ENCODE results near the gene LIMS2.

LIMS2 gene

DNA sequence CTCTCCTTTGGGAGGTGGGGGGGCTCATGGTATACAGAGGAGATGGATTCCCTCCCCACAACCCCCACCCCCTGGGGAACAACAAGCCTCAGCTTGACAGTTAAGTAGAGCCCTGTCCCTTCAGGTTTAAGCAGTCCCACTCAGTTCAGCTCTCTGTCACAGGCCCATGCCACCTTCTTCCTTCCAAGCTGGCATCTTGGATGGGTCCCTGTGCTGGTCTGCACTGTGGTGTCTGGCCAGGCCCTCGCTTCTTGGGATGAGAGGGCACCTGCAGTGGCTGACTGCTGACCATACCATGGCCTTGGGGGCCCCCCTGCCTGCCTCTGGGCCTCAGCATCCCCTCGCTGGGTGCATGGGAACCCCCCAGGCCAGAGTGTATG is 49.8 kb downstream of the LIMS2 start:
- no peak overlapping the region for H3K4me3 Mint-ChIP-seq
- H3K9me3 Mint-ChIP-seq, result no peaks in the 10 kb centered on the region
- H3K27me3 Mint-ChIP-seq, result no peaks in the 10 kb centered on the region

DNA sequence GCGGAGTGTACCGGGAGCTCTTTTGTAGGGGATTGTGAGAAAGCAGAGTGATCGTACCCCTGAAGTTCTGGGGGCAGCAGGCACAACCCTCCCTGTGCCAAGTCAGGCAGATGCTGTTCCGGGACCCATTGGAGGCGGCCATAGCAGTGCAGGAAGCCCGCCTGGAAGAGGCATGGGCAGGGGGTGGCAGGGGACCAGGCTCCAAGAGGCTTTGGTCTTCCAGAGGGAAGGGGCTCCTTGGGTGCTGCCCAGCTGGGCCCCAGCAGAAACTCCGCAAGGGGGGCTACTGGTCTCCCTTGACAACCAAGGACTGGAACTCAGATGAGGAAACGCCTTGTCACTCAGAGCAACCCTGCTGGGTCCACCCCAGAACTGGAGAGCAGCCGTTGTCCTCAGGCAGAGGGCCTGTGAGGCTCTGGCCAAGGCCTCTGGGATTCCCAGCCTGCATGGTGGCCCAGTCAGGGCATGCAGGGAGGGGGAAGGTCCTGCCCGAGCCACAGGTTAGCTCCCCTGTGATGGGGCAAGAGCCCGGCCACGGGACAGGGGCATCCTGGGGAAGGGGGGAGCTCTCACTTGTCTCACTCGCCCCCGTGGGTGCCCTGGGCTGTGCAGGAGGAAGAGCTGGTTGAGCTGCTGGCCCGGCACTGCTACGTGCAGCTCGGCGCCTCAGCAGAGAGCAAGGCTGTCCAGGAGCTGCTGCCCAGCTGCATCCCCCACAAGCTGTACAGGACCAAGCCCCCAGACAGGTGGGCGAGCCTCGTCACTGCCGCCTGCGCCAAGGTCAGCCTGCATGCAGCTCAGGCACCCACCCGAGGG is 50.4 kb downstream of the LIMS2 start:
- Mint-ChIP-seq H3K36me3 (ENCODE audit: low read depth) (no peaks in the 10 kb centered on the region), H3K4me1 (ENCODE audit: low read depth) (no peaks in the 10 kb centered on the region), H3K27ac (no peak overlapping the region), H3K27me3 (no peaks in the 10 kb centered on the region), H3K4me3 (no peak overlapping the region), H3K9me3 (no peaks in the 10 kb centered on the region)
- DNase-seq, result peak; percentile 23

More for the DNA sequence above, 49.8 kb downstream of the LIMS2 start:
- Mint-ChIP-seq H3K27ac (no peak overlapping the region), H3K4me1 (ENCODE audit: low read depth) (no peaks in the 10 kb centered on the region), H3K36me3 (ENCODE audit: low read depth) (no peaks in the 10 kb centered on the region)
- peak; percentile 11 for DNase-seq

DNA sequence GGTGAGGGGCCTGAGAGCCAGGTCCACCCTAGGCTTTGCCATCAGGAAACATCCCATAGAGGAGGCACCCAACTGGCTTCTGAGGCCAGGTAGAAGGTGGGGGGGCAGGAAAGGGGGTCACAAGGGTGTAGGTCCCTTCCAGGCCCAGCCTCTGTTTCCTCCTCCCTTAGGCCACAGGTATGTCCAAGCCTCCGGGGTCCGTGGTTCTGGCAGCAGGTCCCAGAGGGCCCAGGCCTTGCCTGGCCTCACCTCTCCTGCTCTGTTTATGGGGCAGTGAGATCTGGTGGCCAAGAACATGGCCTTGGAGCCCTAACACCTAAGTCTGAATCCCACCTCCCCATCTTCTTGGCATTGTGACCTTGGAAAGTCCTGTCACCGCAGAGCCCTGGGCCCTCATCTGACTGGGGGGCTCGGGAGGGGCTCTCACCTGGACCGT is 51.0 kb downstream of the LIMS2 start:
- H3K4me3 Mint-ChIP-seq, result no peak overlapping the region
- no peaks in the 10 kb centered on the region for H3K27me3 Mint-ChIP-seq
- no peak overlapping the region for H3K27ac Mint-ChIP-seq
- DNase-seq, result peak; percentile 17
- H3K9me3 Mint-ChIP-seq, result no peaks in the 10 kb centered on the region
- no peaks in the 10 kb centered on the region for H3K4me1 Mint-ChIP-seq (ENCODE audit: low read depth)
- no peaks in the 10 kb centered on the region for H3K36me3 Mint-ChIP-seq (ENCODE audit: low read depth)

DNA sequence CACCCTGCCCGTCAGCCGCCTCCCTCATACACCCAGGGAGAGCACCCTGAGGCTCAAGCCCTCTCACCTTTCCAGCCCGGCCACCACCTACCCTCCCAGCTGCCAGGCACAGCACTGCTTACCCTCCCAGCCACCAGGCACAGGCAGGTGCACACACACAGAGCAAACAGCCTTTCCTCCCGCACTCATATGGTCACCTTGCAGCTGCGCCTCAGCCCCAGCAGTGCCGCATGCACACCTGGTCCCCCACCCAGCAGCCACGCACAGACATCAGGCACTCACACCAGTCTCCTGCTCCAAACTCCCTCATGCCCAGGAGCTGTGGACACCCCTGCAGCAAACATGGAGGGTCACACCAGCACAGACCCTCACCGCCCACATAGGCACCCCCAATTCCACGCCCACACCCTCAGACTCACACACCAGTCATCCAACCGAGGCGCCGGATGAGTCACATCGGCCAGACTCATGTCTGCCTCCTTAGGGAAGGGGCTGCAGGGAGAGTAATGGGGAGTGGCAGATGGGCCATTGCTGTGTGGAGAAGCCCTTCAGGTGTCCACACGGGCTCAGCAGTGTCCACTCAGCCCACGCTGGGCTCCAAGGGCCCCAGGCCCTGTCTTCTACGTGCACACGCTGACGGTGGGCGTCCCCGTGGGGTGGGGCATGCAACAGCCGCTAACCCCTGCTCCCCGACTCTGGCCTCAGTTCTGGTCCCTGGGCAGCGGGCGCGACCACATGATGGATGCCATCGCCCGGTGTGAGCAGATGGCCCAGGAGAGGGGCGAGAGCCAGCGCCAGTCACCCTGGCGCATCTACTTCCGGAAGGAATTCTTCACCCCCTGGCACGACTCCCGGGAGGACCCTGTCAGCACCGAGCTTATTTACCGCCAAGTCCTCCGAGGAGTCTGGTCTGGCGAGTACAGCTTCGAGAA is 51.7 kb downstream of the LIMS2 start:
- peak; percentile 13 for DNase-seq
- Mint-ChIP-seq H3K4me3 (no peak overlapping the region), H3K36me3 (ENCODE audit: low read depth) (no peaks in the 10 kb centered on the region), H3K27me3 (no peaks in the 10 kb centered on the region), H3K27ac (no peak overlapping the region), H3K4me1 (ENCODE audit: low read depth) (no peaks in the 10 kb centered on the region), H3K9me3 (no peaks in the 10 kb centered on the region)

DNA sequence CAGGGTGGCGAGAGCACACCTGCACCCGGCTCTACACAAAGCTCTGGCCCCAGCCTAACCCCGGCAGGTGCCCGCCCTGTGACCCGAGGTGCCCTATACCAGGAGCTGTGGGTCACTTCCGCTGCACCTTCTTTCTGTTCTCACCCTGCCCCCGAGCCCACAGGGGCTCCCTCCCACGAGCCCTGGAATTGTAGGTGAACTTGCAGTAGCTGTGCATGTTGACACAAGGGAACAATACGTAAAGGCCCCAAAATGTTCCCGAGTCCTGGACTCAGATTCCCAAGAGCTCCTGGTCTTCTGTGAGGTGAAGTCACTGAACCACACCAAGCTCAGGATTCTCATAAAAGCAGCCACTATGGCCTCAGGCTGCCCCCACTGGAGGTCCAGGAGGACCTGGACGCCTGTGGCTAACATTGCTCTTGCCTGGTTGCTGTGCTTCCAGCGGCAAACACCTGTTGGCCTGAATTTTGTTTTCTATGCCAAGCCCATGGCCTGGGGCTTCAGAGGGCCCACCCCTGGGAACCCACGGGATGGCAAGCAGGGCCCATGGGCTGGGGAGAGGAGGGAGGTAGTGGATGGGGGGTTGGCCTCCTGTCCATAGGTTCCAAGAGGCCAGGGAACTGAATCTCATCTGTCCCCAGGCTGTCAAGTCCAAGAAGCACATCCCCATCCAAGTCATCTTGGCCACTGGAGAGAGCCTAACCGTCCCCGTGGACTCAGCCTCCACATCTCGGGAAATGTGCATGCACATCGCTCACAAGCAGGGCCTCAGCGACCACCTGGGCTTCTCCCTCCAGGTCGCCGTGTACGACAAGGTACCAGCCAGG is 52.6 kb downstream of the LIMS2 start:
- no peaks in the 10 kb centered on the region for H3K36me3 Mint-ChIP-seq (ENCODE audit: low read depth)
- DNase-seq, result peak; percentile 23
- no peak overlapping the region for H3K4me3 Mint-ChIP-seq
- H3K27ac Mint-ChIP-seq, result no peak overlapping the region
- H3K9me3 Mint-ChIP-seq, result no peaks in the 10 kb centered on the region
- no peaks in the 10 kb centered on the region for H3K27me3 Mint-ChIP-seq
- H3K4me1 Mint-ChIP-seq (ENCODE audit: low read depth), result no peaks in the 10 kb centered on the region

DNA sequence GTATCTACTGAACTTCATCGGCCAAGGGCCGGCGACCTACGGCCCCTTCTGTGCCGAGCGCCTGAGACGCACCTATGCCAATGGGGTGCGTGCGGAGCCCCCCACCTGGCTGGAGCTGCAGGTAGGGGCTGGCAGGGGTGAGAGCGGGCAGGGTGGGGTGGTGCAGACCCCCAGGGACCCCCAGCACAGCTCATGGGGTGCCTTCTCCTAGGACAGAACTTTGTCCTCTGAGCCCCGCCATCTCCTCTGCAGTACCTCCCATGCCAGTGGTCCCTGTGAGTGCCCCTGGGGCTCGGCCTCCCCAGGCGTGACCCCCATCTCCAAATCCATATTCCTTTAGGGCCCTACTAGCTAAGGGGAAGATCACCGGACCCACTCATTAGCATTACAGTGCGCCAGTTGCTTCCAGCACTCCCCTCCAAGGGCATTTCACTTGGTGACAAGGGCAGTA is 53.3 kb downstream of the LIMS2 start:
- Mint-ChIP-seq H3K27me3 (no peaks in the 10 kb centered on the region), H3K36me3 (ENCODE audit: low read depth) (no peaks in the 10 kb centered on the region), H3K4me1 (ENCODE audit: low read depth) (no peaks in the 10 kb centered on the region), H3K4me3 (no peak overlapping the region), H3K9me3 (no peaks in the 10 kb centered on the region), H3K27ac (no peak overlapping the region)
- no peak for DNase-seq

DNA sequence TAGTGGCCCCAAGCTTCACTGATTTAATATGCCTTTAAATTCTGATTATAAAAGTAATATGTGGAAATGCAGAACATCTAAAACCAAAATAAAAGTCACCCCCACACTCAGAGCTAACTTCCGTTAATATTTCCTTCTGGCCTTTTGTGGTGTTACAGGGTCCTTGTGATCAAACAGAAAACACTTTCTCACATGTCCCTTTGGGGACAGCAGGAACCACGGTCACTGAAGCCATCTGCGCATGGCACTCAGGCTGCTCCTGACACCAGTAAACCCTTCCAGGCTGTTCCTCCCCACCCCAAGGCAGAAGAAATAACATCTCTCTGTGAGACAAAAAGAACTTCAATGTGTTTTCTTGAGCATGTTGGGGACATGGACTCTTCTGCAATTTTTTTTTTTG is 54.5 kb downstream of the LIMS2 start:
- Mint-ChIP-seq H3K4me1 (ENCODE audit: low read depth) (peaks cover 7% of the 10 kb centered on the region), H3K27me3 (no peaks in the 10 kb centered on the region)
- DNase-seq, result no peak

GRCh38 chr2:127619877-127620705 is 55.2 kb downstream of the LIMS2 start:
- Mint-ChIP-seq H3K27me3 (no peaks in the 10 kb centered on the region), H3K36me3 (ENCODE audit: low read depth) (no peaks in the 10 kb centered on the region), H3K27ac (no peak overlapping the region), H3K4me3 (no peak overlapping the region), H3K9me3 (no peaks in the 10 kb centered on the region), H3K4me1 (ENCODE audit: low read depth) (peaks cover 10% of the 10 kb centered on the region)
- DNase-seq, result peak; percentile 22

More for the DNA sequence above, 54.5 kb downstream of the LIMS2 start:
- Mint-ChIP-seq H3K9me3 (no peaks in the 10 kb centered on the region), H3K27ac (no peak overlapping the region), H3K4me3 (no peak overlapping the region), H3K36me3 (ENCODE audit: low read depth) (no peaks in the 10 kb centered on the region)

- Mint-ChIP-seq H3K27me3 (no peaks in the 10 kb centered on the region), H3K27ac (no peak overlapping the region), H3K36me3 (ENCODE audit: low read depth) (no peaks in the 10 kb centered on the region), H3K4me1 (ENCODE audit: low read depth) (peaks cover 10% of the 10 kb centered on the region), H3K9me3 (no peaks in the 10 kb centered on the region), H3K4me3 (no peak overlapping the region)
- DNase-seq, result no peak
Observed at GRCh38 chr2:127619203-127619590, 56.1 kb downstream of the LIMS2 start.

DNA sequence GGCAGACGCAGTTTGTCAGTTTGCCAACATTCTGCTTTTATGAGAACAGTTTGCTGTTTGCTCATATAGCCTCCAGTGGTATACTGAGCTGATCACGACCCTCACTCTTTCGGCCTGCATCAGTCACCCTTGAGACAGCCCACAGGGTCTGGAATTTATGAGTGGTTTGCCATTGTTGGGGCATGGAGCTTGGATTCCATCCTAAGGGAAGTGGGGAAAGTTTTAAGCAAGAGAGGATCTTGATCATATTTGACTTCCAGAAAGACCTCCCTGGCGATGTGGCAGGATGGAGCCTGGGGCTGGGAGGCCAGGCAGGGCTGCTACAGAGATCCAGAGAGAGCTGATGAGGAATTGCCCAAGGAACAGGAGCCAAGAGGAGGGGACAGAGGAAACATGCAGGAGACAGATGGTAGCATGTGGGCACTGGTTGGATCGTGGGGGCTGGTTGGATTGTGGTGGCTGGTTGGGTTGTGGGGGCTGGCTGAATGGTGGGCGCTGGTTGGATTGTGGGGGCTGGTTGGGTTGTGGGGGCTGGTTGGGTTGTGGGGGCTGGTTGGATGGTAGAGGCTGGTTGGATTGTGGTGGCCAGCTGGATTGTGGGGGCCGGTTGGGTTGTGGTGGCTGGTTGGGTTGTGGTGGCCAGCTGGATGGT is 56.7 kb downstream of the LIMS2 start:
- no peaks in the 10 kb centered on the region for H3K36me3 Mint-ChIP-seq (ENCODE audit: low read depth)
- H3K27me3 Mint-ChIP-seq, result no peaks in the 10 kb centered on the region
- H3K4me1 Mint-ChIP-seq (ENCODE audit: low read depth), result peaks cover 10% of the 10 kb centered on the region
- no peaks in the 10 kb centered on the region for H3K9me3 Mint-ChIP-seq
- no peak overlapping the region for H3K4me3 Mint-ChIP-seq
- H3K27ac Mint-ChIP-seq, result no peak overlapping the region
- peak; percentile 22 for DNase-seq

DNA sequence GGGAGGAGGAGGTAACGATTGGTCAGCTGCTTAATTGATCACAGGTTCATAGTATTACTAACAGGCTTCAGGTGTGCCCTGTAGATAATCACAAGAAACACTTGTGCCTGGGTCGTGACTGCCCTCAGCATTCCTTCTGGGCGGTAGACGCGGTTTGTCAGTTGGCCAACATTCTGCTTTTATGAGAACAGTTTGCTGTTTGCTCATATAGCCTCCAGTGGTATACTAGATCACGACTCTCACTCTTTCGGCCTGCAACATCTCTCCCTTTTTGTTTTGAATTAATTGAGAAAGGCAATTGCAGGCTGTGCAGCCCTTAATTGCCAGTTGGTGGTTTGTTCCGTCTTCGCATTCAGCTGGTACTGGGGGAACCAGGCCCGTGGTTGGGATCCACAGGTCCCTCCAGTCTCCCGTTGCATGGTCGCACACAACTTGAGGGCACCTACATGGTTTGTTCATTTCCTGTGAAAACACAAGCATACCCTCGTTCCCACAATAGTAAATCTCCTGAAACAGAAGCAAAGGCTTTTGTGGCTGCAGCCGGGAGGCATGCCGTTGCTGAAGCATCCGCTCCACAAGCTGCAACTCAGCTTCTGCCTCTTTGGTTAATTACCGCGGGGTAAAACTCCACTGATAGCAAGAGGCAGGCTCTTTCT is 59.7 kb downstream of the LIMS2 start:
- H3K27me3 Mint-ChIP-seq, result no peaks in the 10 kb centered on the region
- no peak overlapping the region for H3K4me3 Mint-ChIP-seq
- peaks cover 10% of the 10 kb centered on the region for H3K9me3 Mint-ChIP-seq
- peak; percentile 27 for DNase-seq
- H3K36me3 Mint-ChIP-seq (ENCODE audit: low read depth), result no peaks in the 10 kb centered on the region
- H3K4me1 Mint-ChIP-seq (ENCODE audit: low read depth), result peaks cover 10% of the 10 kb centered on the region
- H3K27ac Mint-ChIP-seq, result no peak overlapping the region

GRCh38 chr2:127614731-127615130 is 60.6 kb downstream of the LIMS2 start:
- Mint-ChIP-seq H3K27ac (no peak overlapping the region), H3K4me1 (ENCODE audit: low read depth) (peaks cover 10% of the 10 kb centered on the region), H3K9me3 (peaks cover 10% of the 10 kb centered on the region), H3K4me3 (no peak overlapping the region), H3K27me3 (no peaks in the 10 kb centered on the region), H3K36me3 (ENCODE audit: low read depth) (no peaks in the 10 kb centered on the region)
- DNase-seq, result no peak

DNA sequence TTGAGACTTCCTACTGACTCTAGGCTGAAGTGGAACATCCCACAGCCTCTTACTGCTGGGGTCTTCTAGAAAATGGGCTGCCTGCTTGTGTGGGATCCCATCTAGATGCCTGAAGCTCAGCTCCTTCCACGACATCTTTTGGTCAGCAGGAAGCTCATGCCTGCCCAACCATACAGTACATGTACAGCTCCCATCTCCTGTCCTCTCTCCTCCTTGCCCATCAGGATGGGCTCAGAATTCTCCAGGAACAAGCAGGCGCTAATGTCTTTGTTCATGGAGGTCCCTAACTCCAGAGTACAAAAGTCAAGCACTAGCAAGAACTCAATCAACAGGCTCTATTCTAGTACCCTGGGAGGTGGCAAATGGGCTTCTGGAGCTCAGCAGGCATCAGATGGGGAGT is 61.1 kb downstream of the LIMS2 start:
- Mint-ChIP-seq H3K27me3 (no peaks in the 10 kb centered on the region), H3K4me1 (ENCODE audit: low read depth) (peaks cover 10% of the 10 kb centered on the region), H3K4me3 (no peak overlapping the region), H3K27ac (no peak overlapping the region), H3K36me3 (ENCODE audit: low read depth) (no peaks in the 10 kb centered on the region), H3K9me3 (peaks cover 10% of the 10 kb centered on the region)
- DNase-seq, result peak; percentile 5
